ENCODE measurements around the gene FMR1NB. TPM values are rescaled to one million over a fixed set of nuclear protein-coding genes. Genes with fewer than 3 reads are reported as not detected.

FMR1NB gene
- total RNA-seq, 1 experiment from 2014 or later: not detected

- no peak for TF ChIP-seq CTCF (IDR thresholded peaks at IDR 0.05 in 2 of 3, conservative IDR thresholded peaks at IDR 0.05 in 1 of 3; ENCODE audit: borderline replicate concordance in 1 of 3, insufficient read depth in 1 of 3, low read depth in 2 of 3, low read length in 2 of 3)
- no peak for TF ChIP-seq POLR2AphosphoS5 (IDR thresholded peaks at IDR 0.05; ENCODE audit: low read depth, low read length)
- no peak for TF ChIP-seq ATF3 (IDR thresholded peaks at IDR 0.05)
- TF ChIP-seq EZH2 (IDR thresholded peaks at IDR 0.05): no peak
Measured at GRCh38 chrX:147957291-147957690, 23.8 kb upstream of the FMR1NB start (continued).

GRCh38 chrX:147958291-147958690 lies 22.8 kb upstream of the FMR1NB start:
- no peaks in the 10 kb centered on the region for H3K9me2 ChIP-seq (ENCODE audit: insufficient read depth)
- DNase-seq (ENCODE audit: low read depth, low spot score) (no peak), ATAC-seq (no peak)
- H4K20me1 ChIP-seq (ENCODE audit: insufficient read depth): no peaks in the 10 kb centered on the region
- H3K4me2 ChIP-seq (ENCODE audit: low read length): peak overlapping the region; percentile 27
- H3K36me3 ChIP-seq (ENCODE audit: control insufficient read depth in 1 of 2, insufficient read depth in 2 of 2, low read length in 2 of 2): no peaks in the 10 kb centered on the region
- intact Hi-C loops (cut with micrococcal nuclease): no loop called here
- H3K9ac ChIP-seq (ENCODE audit: low read length): no peak overlapping the region
- ChIA-PET RAD21 (ENCODE audit: low non-redundant PET in 1 of 2, low total read pairs in 2 of 2, uncharacterized antibody in 2 of 2, unreplicated experiment in 2 of 2) (no interaction called here), POLR2A (no interaction called here), CTCF (interaction anchor here (0.6 kb wide), 1 partner anchor 26 kb away, joined by 3 read pairs; no protein-coding TSS in a partner anchor)
- no peaks in the 10 kb centered on the region for H3K79me2 ChIP-seq (ENCODE audit: insufficient read depth, low read length)
- H3K27ac ChIP-seq (ENCODE audit: low read depth, low read length): no peak overlapping the region
- no peak for TF ChIP-seq ATF3 (IDR thresholded peaks at IDR 0.05)
- no peak for TF ChIP-seq JUND (IDR thresholded peaks at IDR 0.05)
- no peak for TF ChIP-seq MAX (IDR thresholded peaks at IDR 0.05)
- no peak for TF ChIP-seq ELF1 (IDR thresholded peaks at IDR 0.05; ENCODE audit: borderline replicate concordance, low read depth)
- no peak for TF ChIP-seq EZH2phosphoT487 (IDR thresholded peaks at IDR 0.05; ENCODE audit: borderline replicate concordance)
- TF ChIP-seq CEBPB (IDR thresholded peaks at IDR 0.05; ENCODE audit: low read depth): no peak
- no peak for TF ChIP-seq CBX3 (IDR thresholded peaks at IDR 0.05; ENCODE audit: low read depth)
- no peak for TF ChIP-seq REST (IDR thresholded peaks at IDR 0.05; ENCODE audit: low read depth)
- TF ChIP-seq POLR2A (IDR thresholded peaks at IDR 0.05; ENCODE audit: borderline replicate concordance, extremely low read depth, insufficient read depth, insufficient read length): no peak
- no peaks in the 10 kb centered on the region for H3K27me3 ChIP-seq (ENCODE audit: insufficient read depth, low read length)
- H2AFZ ChIP-seq (ENCODE audit: low read depth, low read length, poor library complexity, severe bottlenecking): no peak overlapping the region
- peaks cover 0 to 6% of the 10 kb centered on the region in 2 experiments; a peak in 1 of 4 replicates for H3K4me1 ChIP-seq (ENCODE audit: control insufficient read depth in 1 of 2, insufficient read depth in 2 of 2, low read length in 2 of 2)
- no peaks in the 10 kb centered on the region for H3K9me3 ChIP-seq (ENCODE audit: control insufficient read depth in 1 of 2, insufficient read depth in 1 of 2, low read depth in 1 of 2, low read length in 2 of 2)
- BruUV-seq (replicated peaks): no TSS peak
- H3K4me3 ChIP-seq (replicated peaks in 1 of 2; ENCODE audit: low read depth in 1 of 2, low read length in 2 of 2): no peak overlapping the region
